ENCODE results near the gene SLC4A5. TPM values are rescaled to one million over a fixed set of nuclear protein-coding genes. Genes with fewer than 3 reads are reported as not detected.

SLC4A5 gene
- total RNA-seq, 2 experiments from 2014 or later, result 1.8 to 2.0 TPM

- POLR2A ChIA-PET, result interaction anchor here (0.7 to 6.1 kb wide), 5 partner anchors 10 to 37 kb away, joined by 3 to 53 read pairs (median 7); partner anchors contain the start of genes MOB1A and MTHFD2
- H3K4me3 Mint-ChIP-seq, result no peak overlapping the region
These were observed 174.5 kb downstream of the SLC4A5 start for GRCh38 chr2:74168739-74169138.

More at GRCh38 chr2:74168739-74169138, 174.5 kb downstream of the SLC4A5 start:
- CTCF ChIA-PET, result interaction anchor here (0.7 to 3.9 kb wide), 5 partner anchors 10 to 21 kb away, joined by 3 to 31 read pairs (median 4); partner anchors contain the start of gene MOB1A
- Mint-ChIP-seq H3K4me1 (ENCODE audit: low read depth) (peaks cover 28% of the 10 kb centered on the region), H3K27me3 (no peaks in the 10 kb centered on the region), H3K9me3 (no peaks in the 10 kb centered on the region), H3K36me3 (ENCODE audit: low read depth) (peaks cover 53% of the 10 kb centered on the region), H3K27ac (peak overlapping the region; percentile 80)
- TF ChIP-seq CTCF (IDR thresholded peaks at IDR 0.05), result no peak
- ATAC-seq (peak; percentile 89), DNase-seq (no peak)
- intact Hi-C loops (cut with micrococcal nuclease), result no loop called here

Other genes starting within 250 kb of the SLC4A5 start
- gene BOLA3, start 195.5 kb downstream of the SLC4A5 start, total RNA-seq, result 100 to 1,000 TPM; 131 to 135 TPM
- 100 to 1,000 TPM; 150 to 156 TPM for gene MOB1A, start 164.5 kb downstream of the SLC4A5 start, total RNA-seq
- gene MTHFD2, start 144.8 kb downstream of the SLC4A5 start, total RNA-seq, result 100 to 1,000 TPM; 348 to 361 TPM
- 10 to 100 TPM; 67.3 to 81.4 TPM for gene DCTN1, start 36.9 kb upstream of the SLC4A5 start, total RNA-seq
- gene C2orf81, start 78.2 kb upstream of the SLC4A5 start, total RNA-seq, result 1 to 10 TPM; 2.6 to 3.9 TPM
- 100 to 1,000 TPM; 129 to 132 TPM for gene WDR54, start 78.3 kb upstream of the SLC4A5 start, total RNA-seq
- gene RTKN, start 98.5 kb upstream of the SLC4A5 start, total RNA-seq, result 1 to 10 TPM; 1.2 to 1.6 TPM
- 10 to 100 TPM; 23.9 to 24.2 TPM for gene INO80B, start 111.7 kb upstream of the SLC4A5 start, total RNA-seq
- gene WBP1, start 115.0 kb upstream of the SLC4A5 start, total RNA-seq, result 10 to 100 TPM; 20.3 to 23.0 TPM
- gene MOGS, start 122.0 kb upstream of the SLC4A5 start, total RNA-seq, result 10 to 100 TPM; 50.8 to 53.1 TPM
- gene MRPL53, start 129.3 kb upstream of the SLC4A5 start, total RNA-seq, result 100 to 1,000 TPM; 111 to 113 TPM
- 10 to 100 TPM in 1 of 2 experiments, 1 to 10 TPM in 1; 7.2 to 10.3 TPM for gene CCDC142, start 139.6 kb upstream of the SLC4A5 start, total RNA-seq
- 10 to 100 TPM; 20.3 to 21.9 TPM for gene TTC31, start 139.7 kb upstream of the SLC4A5 start, total RNA-seq
- under 1 TPM; 0.36 to 0.43 TPM for gene LBX2, start 156.2 kb upstream of the SLC4A5 start, total RNA-seq
- 10 to 100 TPM; 16.1 to 21.1 TPM for gene PCGF1, start 164.3 kb upstream of the SLC4A5 start, total RNA-seq
- gene TLX2, start 171.0 kb upstream of the SLC4A5 start, total RNA-seq, result under 1 TPM in 1 of 2 experiments, not detected in 1; 0.16 TPM
- gene DQX1, start 182.8 kb upstream of the SLC4A5 start, total RNA-seq, result under 1 TPM; 0.50 to 0.96 TPM
- 10 to 100 TPM; 90.8 to 92.7 TPM for gene AUP1, start 186.3 kb upstream of the SLC4A5 start, total RNA-seq
- gene HTRA2, start 186.5 kb upstream of the SLC4A5 start, total RNA-seq, result 10 to 100 TPM; 42.0 to 45.0 TPM
- gene LOXL3, start 210.5 kb upstream of the SLC4A5 start, total RNA-seq, result under 1 TPM; 0.38 to 0.60 TPM
- 10 to 100 TPM; 15.0 to 16.6 TPM for gene DOK1, start 211.3 kb upstream of the SLC4A5 start, total RNA-seq